GM12878 (cell line): ENCODE results near the gene TMEM132D. TPM values are rescaled to one million over a fixed set of nuclear protein-coding genes. Genes with fewer than 3 reads are reported as not detected.

ENCODE experiments used
- ATAC-seq: fragments of 200-7000 bp; cut with Tn5 transposase; 3 replicates; pipeline ENCODE4 v1.9.1; 2020; ENCODE audit warnings: mild to moderate bottlenecking, moderate library complexity
- BruUV-seq: library from RNA; stranded (reverse); fragments of 400-500 nt; replicated peaks from 2 replicates; lab custom pipeline; 2021; lab: Mats Ljungman, UMichigan
- CTCF ChIA-PET: fragments of 300-600 bp; sonication (Branson Sonifier 250); formaldehyde crosslinking; extraction: SDS; loops from one replicate; lab custom pipeline; 2021; ENCODE audit warnings: inconsistent platforms; lab: Yijun Ruan, JAX
- POLR2A ChIA-PET: fragments of 350-600 bp; formaldehyde crosslinking; extraction: SDS; loops from one replicate; lab custom pipeline; 2021; ENCODE audit warnings: inconsistent platforms; lab: Charles Lee
- RAD21 ChIA-PET: fragments of 300-600 bp; sonication (Branson Sonifier 250); formaldehyde crosslinking; loops from one replicate; lab custom pipeline; 2023; ENCODE audit warnings: antibody characterized with exemption; ENCODE audit not compliant: unreplicated experiment; lab: Charles Lee
- SMC1A ChIA-PET: fragments of 300-600 bp; sonication (Branson Sonifier 250); formaldehyde crosslinking; loops from one replicate; lab custom pipeline; 2023; ENCODE audit not compliant: unreplicated experiment, uncharacterized antibody; lab: Charles Lee
- DNase-seq: peaks from one replicate; pipeline ENCODE4 v3.0.0-alpha.2; 2011; ENCODE audit warnings: low read depth, low spot score
- FAIRE-seq: peaks from 3 replicates; lab custom pipeline; 2011; peaks lifted over from hg19 to GRCh38; lab: Jason Lieb, UNC
- H2AFZ ChIP-seq: 2 replicates; pipeline ENCODE4 v1.6.0; 2011; ENCODE audit warnings: low read depth, low read length, control low read depth; ENCODE audit not compliant: control insufficient read depth
- H3K27ac ChIP-seq: 2 replicates; pipeline ENCODE4 v1.5.1; 2011; ENCODE audit warnings: control low read depth; ENCODE audit not compliant: control insufficient read depth, insufficient read depth
- H3K27me3 ChIP-seq, 2 experiments: replicated peaks in 1 of 2; 2 replicates each; pipeline versions ENCODE4 v1.6.0 to v1.6.1; 2011; ENCODE audit warnings: low read length in 1 of 2; ENCODE audit not compliant: control insufficient read depth in 2 of 2, insufficient read depth in 2 of 2
- H3K36me3 ChIP-seq, 2 experiments: 2 replicates each; pipeline ENCODE4 v1.5.1; 2011; ENCODE audit warnings: low read length in 1 of 2; ENCODE audit not compliant: control insufficient read depth in 2 of 2, insufficient read depth in 2 of 2
- H3K4me1 ChIP-seq: 2 replicates; pipeline ENCODE4 v1.6.1; 2011; ENCODE audit warnings: mild to moderate bottlenecking, low read length, moderate library complexity, mixed read lengths; ENCODE audit not compliant: control insufficient read depth, insufficient read depth
- H3K4me2 ChIP-seq: 2 replicates; pipeline ENCODE4 v1.6.0; 2011; ENCODE audit warnings: control low read depth; ENCODE audit not compliant: control insufficient read depth, insufficient read depth
- H3K4me3 ChIP-seq: fragments of 200-600 bp; sonication (generic); 2 replicates; pipeline ENCODE4 v1.5.1; 2016
- H3K79me2 ChIP-seq: 2 replicates; pipeline ENCODE4 v1.6.0; 2011; ENCODE audit warnings: low read length; ENCODE audit not compliant: control insufficient read depth, insufficient read depth
- H3K9ac ChIP-seq: 2 replicates; pipeline ENCODE4 v1.8.0; 2011; ENCODE audit warnings: low read length, control low read depth, mixed read lengths; ENCODE audit not compliant: control insufficient read depth, insufficient read depth
- H3K9me3 ChIP-seq: replicated peaks from 3 replicates; pipeline ENCODE4 v1.5.1; 2011; ENCODE audit warnings: mild to moderate bottlenecking, low read length; ENCODE audit not compliant: control insufficient read depth, insufficient read depth
- H4K20me1 ChIP-seq: 2 replicates; pipeline ENCODE4 v1.6.0; 2011; ENCODE audit not compliant: control insufficient read depth, insufficient read depth
- CEBPB ChIP-seq, 2 experiments: fragments of 150-350 bp in 1 of 2; IDR thresholded peaks; 2 replicates each; pipeline ENCODE4 v1.6.1; 2012 to 2014; ENCODE audit warnings: low read depth in 2 of 2, low read length in 2 of 2, borderline replicate concordance in 1 of 2, inconsistent platforms in 1 of 2
- ETV6 ChIP-seq, 2 experiments: fragments of 450-650 bp in 1 of 2; IDR thresholded peaks in 1 of 2; conservative IDR thresholded peaks in 1 of 2; 2 replicates each; pipeline ENCODE4 v1.6.1; 2014; ENCODE audit warnings: antibody characterized with exemption in 1 of 2, borderline replicate concordance in 1 of 2, low read depth in 1 of 2, mild to moderate bottlenecking in 1 of 2, moderate library complexity in 1 of 2
- MEF2B ChIP-seq: fragments of 450-650 bp; IDR thresholded peaks from 2 replicates; pipeline ENCODE4 v1.6.1; 2018; ENCODE audit warnings: mild to moderate bottlenecking, moderate library complexity; ENCODE audit not compliant: partially characterized antibody, poor library complexity, severe bottlenecking
- MXI1 ChIP-seq: fragments of 150-350 bp; IDR thresholded peaks from 2 replicates; pipeline ENCODE4 v1.6.1; 2011; ENCODE audit warnings: low read depth, mild to moderate bottlenecking, inconsistent platforms, low read length, improper control_type of control experiment
- NR2C2 ChIP-seq: IDR thresholded peaks from 2 replicates; pipeline ENCODE4 v1.6.1; 2011; ENCODE audit warnings: borderline replicate concordance, low read depth; ENCODE audit not compliant: control insufficient read depth, insufficient read length
- NRF1 ChIP-seq: conservative IDR thresholded peaks from 2 replicates; pipeline ENCODE4 v1.6.1; 2011; ENCODE audit warnings: mild to moderate bottlenecking, low read depth, low read length, improper control_type of control experiment
- PAX5 ChIP-seq: IDR thresholded peaks from 2 replicates; pipeline ENCODE4 v1.6.1; 2011; ENCODE audit warnings: low read depth, low read length, borderline replicate concordance
- RUNX3 ChIP-seq: IDR thresholded peaks from 2 replicates; pipeline ENCODE4 v1.6.1; 2012; ENCODE audit warnings: low read length, inconsistent platforms
- SREBF1 ChIP-seq: IDR thresholded peaks from 2 replicates; pipeline ENCODE4 v1.6.1; 2012; ENCODE audit warnings: mild to moderate bottlenecking, low read length
- SUPT20H ChIP-seq: IDR thresholded peaks from 2 replicates; pipeline ENCODE4 v1.6.1; 2011; ENCODE audit warnings: low read depth, mild to moderate bottlenecking, low read length, moderate library complexity, borderline replicate concordance; ENCODE audit not compliant: control insufficient read depth
- ZBED1 ChIP-seq: IDR thresholded peaks from 2 replicates; pipeline ENCODE4 v1.6.1; 2016; ENCODE audit warnings: borderline replicate concordance
- ZNF274 ChIP-seq: IDR thresholded peaks from one replicate; pipeline ENCODE4 v1.8.0; 2011; ENCODE audit not compliant: insufficient read length, insufficient read depth
- WGBS: methylation state at CpG from one replicate; pipeline ENCODE4 v1.1.6; 2016; ENCODE audit warnings: low lambda C conversion rate; ENCODE audit not compliant: insufficient replicate concordance, insufficient coverage; ENCODE audit errors: missing lambda C conversion rate; 5-methylcytosine and 5-hydroxymethylcytosine counted together
- in situ Hi-C: fragments of 300-500 bp; cut with MboI; formaldehyde crosslinking; loops from 9 replicates; pipeline ENCODE4 v1.14.3; 2018; ENCODE audit warnings: mixed read lengths
- intact Hi-C: fragments of 100-400 bp; cut with micrococcal nuclease; formaldehyde crosslinking; loops from one replicate; pipeline ENCODE4 v1.14.2; 2022; ENCODE audit not compliant: unreplicated experiment
- polyA plus RNA-seq, 11 experiments: library from polyadenylated mRNA; depleted of rRNA in 4 of 11; unstranded in 6 of 11; stranded (reverse) in 5 of 11; fragments of >200 nt; fragmentation: Nextera tagmentation in 4 of 11; fragmentation: Illumina TruSeq in 1 of 11; extraction: Ambion mirVana in 4 of 11; extraction: Trizol in 1 of 11; gene quantifications; 1 replicate in 1 of 11; 2 replicates in 10 of 11; pipeline versions ENCODE4 v1.2.1 to v1.2.3, GENCODE V29; 2011 to 2016; ENCODE audit warnings: inconsistent platforms in 2 of 11, missing spikeins in 2 of 11, low read depth in 1 of 11
- total RNA-seq, 4 experiments: library from RNA; depleted of rRNA in 3 of 4; stranded (reverse); fragments of >200 nt in 3 of 4; fragmentation: Illumina TruSeq in 1 of 4; extraction: Trizol in 1 of 4; gene quantifications; 2 replicates each; pipeline versions ENCODE4 v1.2.1 to v1.2.3, GENCODE V29; 2013 to 2021
- TF ChIP-seq, protein P1 (sequence below): fragments of 450-650 bp; IDR thresholded peaks from 2 replicates; pipeline ENCODE4 v1.6.1; 2016; ENCODE audit warnings: mild to moderate bottlenecking, moderate library complexity, borderline replicate concordance

TMEM132D gene
- total and polyA plus RNA-seq, 10 of the 15 experiments (the other 5 are each of a cell fraction or from before 2014, with no cell fraction given) = under 0.01 to 0.12 (median 0.02) TPM; not detected in 3

DNA sequence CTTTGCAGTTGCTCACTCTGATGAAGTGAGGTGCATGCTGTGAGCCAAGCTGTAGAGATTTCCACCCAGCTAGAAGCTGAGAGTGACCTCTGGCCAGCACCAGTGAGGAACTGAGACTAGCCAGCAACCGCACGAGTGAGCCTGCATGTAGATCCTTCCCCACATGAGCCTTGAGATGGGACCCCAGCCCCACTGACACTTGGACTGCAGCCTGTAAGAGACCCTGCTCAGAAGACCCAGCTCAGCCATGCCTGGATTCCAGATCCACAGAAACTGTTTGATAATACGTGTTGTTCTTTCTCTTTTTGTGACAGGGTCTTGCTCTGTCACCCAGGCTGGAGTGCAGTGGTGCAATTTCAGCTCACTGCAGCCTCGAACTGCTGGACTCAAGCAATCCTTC is 821.4 kb downstream of the TMEM132D start:
- in situ Hi-C loops = no loop called here
- ChIA-PET RAD21 (no interaction called here), POLR2A (no interaction called here), SMC1A (no interaction called here), CTCF (no interaction called here)
- TF ChIP-seq NRF1 (no peak), PAX5 (no peak), MEF2B (no peak), ZNF274 (no peak), CEBPB (IDR thresholded peaks at IDR 0.05; ENCODE audit: borderline replicate concordance in 1 of 2, low read depth in 2 of 2, low read length in 2 of 2) (no peak), ETV6 (conservative IDR thresholded peaks at IDR 0.05 in 1 of 2, IDR thresholded peaks at IDR 0.05 in 1 of 2; ENCODE audit: borderline replicate concordance in 1 of 2, low read depth in 1 of 2) (no peak), SREBF1 (no peak), SUPT20H (no peak), ZBED1 (no peak), RUNX3 (no peak), NR2C2 (no peak), MXI1 (no peak)
- TF ChIP-seq, protein P1, sequence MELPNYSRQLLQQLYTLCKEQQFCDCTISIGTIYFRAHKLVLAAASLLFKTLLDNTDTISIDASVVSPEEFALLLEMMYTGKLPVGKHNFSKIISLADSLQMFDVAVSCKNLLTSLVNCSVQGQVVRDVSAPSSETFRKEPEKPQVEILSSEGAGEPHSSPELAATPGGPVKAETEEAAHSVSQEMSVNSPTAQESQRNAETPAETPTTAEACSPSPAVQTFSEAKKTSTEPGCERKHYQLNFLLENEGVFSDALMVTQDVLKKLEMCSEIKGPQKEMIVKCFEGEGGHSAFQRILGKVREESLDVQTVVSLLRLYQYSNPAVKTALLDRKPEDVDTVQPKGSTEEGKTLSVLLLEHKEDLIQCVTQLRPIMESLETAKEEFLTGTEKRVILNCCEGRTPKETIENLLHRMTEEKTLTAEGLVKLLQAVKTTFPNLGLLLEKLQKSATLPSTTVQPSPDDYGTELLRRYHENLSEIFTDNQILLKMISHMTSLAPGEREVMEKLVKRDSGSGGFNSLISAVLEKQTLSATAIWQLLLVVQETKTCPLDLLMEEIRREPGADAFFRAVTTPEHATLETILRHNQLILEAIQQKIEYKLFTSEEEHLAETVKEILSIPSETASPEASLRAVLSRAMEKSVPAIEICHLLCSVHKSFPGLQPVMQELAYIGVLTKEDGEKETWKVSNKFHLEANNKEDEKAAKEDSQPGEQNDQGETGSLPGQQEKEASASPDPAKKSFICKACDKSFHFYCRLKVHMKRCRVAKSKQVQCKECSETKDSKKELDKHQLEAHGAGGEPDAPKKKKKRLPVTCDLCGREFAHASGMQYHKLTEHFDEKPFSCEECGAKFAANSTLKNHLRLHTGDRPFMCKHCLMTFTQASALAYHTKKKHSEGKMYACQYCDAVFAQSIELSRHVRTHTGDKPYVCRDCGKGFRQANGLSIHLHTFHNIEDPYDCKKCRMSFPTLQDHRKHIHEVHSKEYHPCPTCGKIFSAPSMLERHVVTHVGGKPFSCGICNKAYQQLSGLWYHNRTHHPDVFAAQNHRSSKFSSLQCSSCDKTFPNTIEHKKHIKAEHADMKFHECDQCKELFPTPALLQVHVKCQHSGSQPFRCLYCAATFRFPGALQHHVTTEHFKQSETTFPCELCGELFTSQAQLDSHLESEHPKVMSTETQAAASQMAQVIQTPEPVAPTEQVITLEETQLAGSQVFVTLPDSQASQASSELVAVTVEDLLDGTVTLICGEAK = no peak
- H3K9ac ChIP-seq = no peak overlapping the region
- WGBS = 2% methylated on average over 4 of the region's 4 CpGs
- H2AFZ ChIP-seq = no peak overlapping the region
- no TSS peak for BruUV-seq
- H3K4me3 ChIP-seq = no peak overlapping the region
- H3K9me3 ChIP-seq = no peaks in the 10 kb centered on the region
- no peaks in the 10 kb centered on the region for H3K27me3 ChIP-seq
- no peaks in the 10 kb centered on the region for H3K4me1 ChIP-seq
- intact Hi-C loops = no loop called here
- no peaks in the 10 kb centered on the region for H3K36me3 ChIP-seq
- no peak overlapping the region for H3K27ac ChIP-seq
- H4K20me1 ChIP-seq = no peaks in the 10 kb centered on the region
- no peaks in the 10 kb centered on the region for H3K79me2 ChIP-seq
- H3K4me2 ChIP-seq = no peak overlapping the region
- DNase-seq (no peak), ATAC-seq (no peak), FAIRE-seq (no peak)
